ENCODE results near the gene ARHGAP6. TPM values are rescaled to one million over a fixed set of nuclear protein-coding genes. Genes with fewer than 3 reads are reported as not detected.

Gene ARHGAP6
- total and polyA plus RNA-seq, 7 donors = 1.8 to 20.6 (median 6.4) TPM

- no peak for TF ChIP-seq CTCF (IDR thresholded peaks at IDR 0.05)
- Histone ChIP-seq H3K36me3 (ENCODE audit: insufficient read depth in 1 of 2, low read depth in 1 of 2) (no peaks in the 10 kb centered on the region), H3K4me1 (no peaks in the 10 kb centered on the region), H3K4me3 (no peak overlapping the region), H3K27me3 (ENCODE audit: insufficient read depth in 3 of 3, low read length in 2 of 3) (peaks cover 0 to 3% (median 0%) of the 10 kb centered on the region in 3 donors), H3K9me3 (no peaks in the 10 kb centered on the region), H3K27ac (no peak overlapping the region)
- DNase-seq = no peak
- intact Hi-C loops (cut with DNase I) = loop anchor here (1.0 to 10.0 kb wide), 6 partner anchors 132 to 390 kb away; partner anchors contain the start of gene ARHGAP6 (in 1 of the 2)
- no peak for ATAC-seq
Observed at GRCh38 chrX:11532291-11533078, 133.2 kb downstream of the ARHGAP6 start.

GRCh38 chrX:11531226-11531625 is 134.5 kb downstream of the ARHGAP6 start:
- intact Hi-C loops (cut with DNase I) = loop anchor here (5.0 to 10.0 kb wide), 3 partner anchors 134 to 389 kb away; partner anchors contain the start of gene ARHGAP6 (in 1 of the 2)
- no peak for ATAC-seq

GRCh38 chrX:11530621-11531020 is 135.1 kb downstream of the ARHGAP6 start:
- intact Hi-C loops (cut with DNase I) = loop anchor here (5.0 to 10.0 kb wide), 3 partner anchors 134 to 388 kb away; partner anchors contain the start of gene ARHGAP6 (in 1 of the 2)
- ATAC-seq = no peak
- TF ChIP-seq CTCF (IDR thresholded peaks at IDR 0.05) = no peak
- H3K27ac ChIP-seq = no peak overlapping the region
- H3K36me3 ChIP-seq (ENCODE audit: insufficient read depth in 1 of 2, low read depth in 1 of 2) = no peaks in the 10 kb centered on the region
- 43 to 70% (median 49%) methylated on average over 3 of the region's 3 CpGs for WGBS, 3 donors
- no peak overlapping the region for H3K4me3 ChIP-seq
- H3K9me3 ChIP-seq = no peaks in the 10 kb centered on the region
- H3K4me1 ChIP-seq = no peaks in the 10 kb centered on the region
- peaks cover 0 to 3% (median 0%) of the 10 kb centered on the region in 3 donors for H3K27me3 ChIP-seq (ENCODE audit: insufficient read depth in 3 of 3, low read length in 2 of 3)
- DNase-seq = no peak

More at GRCh38 chrX:11531226-11531625, 134.5 kb downstream of the ARHGAP6 start:
- Histone ChIP-seq H3K27me3 (ENCODE audit: insufficient read depth in 3 of 3, low read length in 2 of 3) (peaks cover 0 to 3% (median 0%) of the 10 kb centered on the region in 3 donors), H3K4me1 (no peaks in the 10 kb centered on the region), H3K27ac (no peak overlapping the region), H3K9me3 (no peaks in the 10 kb centered on the region), H3K36me3 (ENCODE audit: insufficient read depth in 1 of 2, low read depth in 1 of 2) (no peaks in the 10 kb centered on the region), H3K4me3 (no peak overlapping the region)
- WGBS, 3 donors = 27 to 82% (median 62%) methylated on average over 1 of the region's 1 CpG
- DNase-seq = no peak
- TF ChIP-seq CTCF (IDR thresholded peaks at IDR 0.05) = peak; percentile 24

GRCh38 chrX:11528623-11529022 is 137.1 kb downstream of the ARHGAP6 start:
- Histone ChIP-seq H3K4me1 (no peaks in the 10 kb centered on the region), H3K27ac (no peak overlapping the region), H3K27me3 (ENCODE audit: insufficient read depth in 3 of 3, low read length in 2 of 3) (peaks cover 0 to 3% (median 0%) of the 10 kb centered on the region in 3 donors), H3K36me3 (ENCODE audit: insufficient read depth in 1 of 2, low read depth in 1 of 2) (no peaks in the 10 kb centered on the region), H3K4me3 (no peak overlapping the region), H3K9me3 (no peaks in the 10 kb centered on the region)
- TF ChIP-seq CTCF (IDR thresholded peaks at IDR 0.05) = no peak
- 59 to 96% (median 72%) methylated on average over 2 of the region's 2 CpGs for WGBS, 3 donors
- intact Hi-C loops (cut with DNase I) = loop anchor here in 1 of 2 donors (10.0 kb wide), 1 partner anchor 384 kb away; no protein-coding TSS in a partner anchor
- no peak for DNase-seq
- ATAC-seq = no peak
